HG02678 (cell line): ENCODE results near the gene FAM216A.
"Not testable (repeated sequence)": the region's sequence is repeated elsewhere in the genome, so short reads cannot be mapped to it uniquely, and the experiment has no call there.

Experiments used
- ATAC-seq: cut with Tn5 transposase; IDR thresholded peaks from one replicate; pipeline ENCODE4 v1.9.1; 2021; ENCODE audit warnings: mild to moderate bottlenecking, moderate library complexity; ENCODE audit not compliant: unreplicated experiment

FAM216A gene, protein sequence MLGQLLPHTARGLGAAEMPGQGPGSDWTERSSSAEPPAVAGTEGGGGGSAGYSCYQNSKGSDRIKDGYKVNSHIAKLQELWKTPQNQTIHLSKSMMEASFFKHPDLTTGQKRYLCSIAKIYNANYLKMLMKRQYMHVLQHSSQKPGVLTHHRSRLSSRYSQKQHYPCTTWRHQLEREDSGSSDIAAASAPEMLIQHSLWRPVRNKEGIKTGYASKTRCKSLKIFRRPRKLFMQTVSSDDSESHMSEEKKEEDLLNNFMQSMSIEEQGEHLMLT

DNA sequence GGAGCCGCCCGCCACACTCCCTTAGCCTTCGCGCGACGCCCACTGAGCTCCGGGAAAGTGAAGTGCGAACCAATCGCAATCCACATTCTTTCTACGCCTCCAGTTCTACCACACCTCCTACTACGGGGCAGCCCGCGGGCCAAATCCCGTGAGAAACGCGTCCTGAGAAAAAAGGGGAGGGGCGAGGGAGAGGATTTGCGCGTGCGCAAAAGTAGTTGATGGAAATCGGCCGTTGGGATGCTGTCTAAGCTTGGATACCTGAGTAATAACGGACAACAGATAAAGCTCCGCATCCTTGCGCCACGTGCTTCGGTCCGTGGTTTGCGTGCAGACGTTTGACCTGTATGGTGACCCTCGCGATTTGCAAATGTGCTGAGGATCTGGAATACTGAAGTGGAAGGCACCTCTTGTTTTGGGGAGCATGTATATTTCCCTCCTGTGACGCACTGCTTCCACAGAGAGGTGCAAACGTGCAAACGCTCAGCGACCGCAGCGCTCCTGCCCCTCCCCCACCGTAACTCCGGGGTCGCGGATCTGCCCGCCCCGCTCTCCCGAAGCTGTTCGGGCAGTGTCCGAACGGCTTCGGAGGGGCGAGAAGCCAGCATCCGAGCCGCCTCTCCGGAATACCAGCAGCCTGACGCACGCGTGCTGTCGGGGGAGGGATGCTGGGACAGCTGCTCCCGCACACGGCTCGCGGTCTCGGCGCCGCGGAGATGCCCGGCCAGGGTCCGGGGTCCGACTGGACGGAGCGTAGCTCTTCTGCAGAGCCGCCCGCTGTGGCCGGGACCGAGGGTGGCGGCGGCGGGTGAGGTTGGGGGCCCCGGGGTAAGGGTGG, at the start of gene FAM216A, which contains the start of gene GPN3:
Gene FAM216A (plus strand): TSS at position 632 of the 835 bp plus-strand sequence. CDS start 31 bp downstream, at position 663.
Gene GPN3 (minus strand): TSS at position 44 of the 835 bp plus-strand sequence. CDS start 54 bp downstream, outside the sequence.
- ATAC-seq, result peak; percentile 77

DNA sequence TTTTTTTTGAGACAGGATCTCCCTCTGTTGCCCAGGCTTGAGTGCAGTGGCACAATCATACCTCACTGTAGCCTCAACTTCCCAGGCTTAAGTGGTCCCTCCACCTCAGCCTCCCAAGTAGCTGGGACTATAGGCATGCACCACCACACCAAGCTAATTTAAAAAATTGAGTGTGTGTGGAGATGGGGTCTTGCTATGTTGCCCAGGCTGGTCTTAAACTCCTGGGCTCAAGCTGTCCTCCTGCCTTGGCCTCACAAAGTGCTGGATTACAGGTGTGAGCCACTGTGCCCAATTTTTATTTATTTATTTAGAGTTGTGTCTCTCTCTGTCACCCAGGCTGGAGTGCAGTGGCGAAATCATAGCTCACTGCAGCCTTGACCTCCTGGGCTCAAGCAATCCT, 48.0 kb upstream of the FAM216A start:
- not testable (repeated sequence) for ATAC-seq

DNA sequence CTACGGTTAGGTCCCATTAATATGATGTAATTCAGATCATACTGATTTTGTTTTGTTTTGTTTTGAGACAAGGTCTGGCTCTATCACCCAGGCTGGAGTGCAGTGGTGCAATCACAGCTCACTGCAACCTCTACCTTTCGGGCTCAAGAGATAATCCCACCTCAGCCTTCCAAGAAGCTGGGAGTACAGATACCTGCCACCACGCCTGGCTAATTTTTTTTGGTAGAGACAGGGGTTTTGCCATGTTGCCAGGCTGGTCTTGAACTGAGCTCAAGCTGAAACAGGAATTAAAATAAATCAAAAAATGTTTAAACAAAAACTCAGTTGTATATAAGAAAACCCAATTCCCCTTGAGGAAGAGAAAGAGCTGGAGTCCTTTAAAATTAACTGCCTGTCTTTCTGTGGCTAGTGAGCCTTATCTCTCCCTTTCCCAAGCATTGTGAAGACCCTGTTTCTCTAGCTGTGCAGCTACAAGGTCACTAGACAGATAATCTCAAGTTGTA, 47.4 kb upstream of the FAM216A start:
- ATAC-seq, result no peak

DNA sequence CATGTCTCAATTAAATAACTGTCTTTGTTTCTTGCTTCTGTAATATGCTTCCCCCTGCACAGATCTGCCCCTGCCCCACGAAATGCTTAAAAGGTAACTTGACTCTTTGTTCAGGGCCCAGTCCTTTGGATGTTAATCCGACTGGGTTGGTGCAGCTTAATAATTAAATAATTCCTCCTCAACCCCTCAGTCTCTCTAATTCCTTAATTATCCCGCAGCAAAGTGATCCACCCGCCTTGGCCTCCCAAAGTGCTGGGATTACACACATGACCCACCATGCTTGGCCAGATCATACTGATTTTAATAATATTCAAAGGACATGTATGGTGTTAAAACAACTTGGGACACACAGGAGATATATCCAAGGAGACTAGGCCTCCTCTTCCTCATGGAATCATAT, 46.9 kb upstream of the FAM216A start:
- no peak for ATAC-seq

DNA sequence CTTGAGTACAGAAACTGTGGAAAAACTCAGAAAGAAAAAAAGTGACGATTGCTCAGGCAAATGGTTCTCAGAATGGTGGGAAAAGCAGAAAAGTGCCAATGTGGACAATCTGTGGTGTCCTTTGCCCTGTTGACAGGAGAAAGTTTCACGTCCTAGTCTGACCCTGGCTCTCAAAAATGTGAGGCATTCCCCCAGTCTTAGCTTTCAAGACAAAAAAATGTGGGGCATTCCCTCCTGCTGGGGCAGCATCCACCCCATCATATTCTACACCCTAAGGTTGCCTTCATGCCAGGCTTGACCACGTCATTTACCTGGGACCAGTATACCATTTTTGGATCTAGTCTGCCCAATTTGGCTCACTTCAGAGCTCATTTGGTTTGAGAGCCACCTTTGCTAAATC, 44.4 kb upstream of the FAM216A start:
- no peak for ATAC-seq

DNA sequence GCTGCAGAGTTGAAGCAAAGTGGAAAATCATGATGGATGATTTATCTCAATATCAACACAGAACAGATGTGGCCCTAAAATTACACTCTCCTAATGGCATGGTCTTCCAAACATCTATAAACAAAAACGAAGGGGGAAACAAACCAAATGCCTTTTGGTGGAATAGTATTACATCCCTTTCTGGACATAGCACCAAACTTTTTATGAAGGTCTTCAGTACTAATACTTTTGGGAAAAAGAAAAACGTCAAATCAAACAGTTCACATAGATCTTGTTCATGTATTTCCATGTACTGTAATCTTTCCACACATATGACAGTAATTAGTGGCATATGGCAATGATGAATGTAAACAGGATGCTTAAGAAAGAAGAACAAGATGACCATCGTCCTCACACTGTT, 42.2 kb upstream of the FAM216A start:
- no peak for ATAC-seq

DNA sequence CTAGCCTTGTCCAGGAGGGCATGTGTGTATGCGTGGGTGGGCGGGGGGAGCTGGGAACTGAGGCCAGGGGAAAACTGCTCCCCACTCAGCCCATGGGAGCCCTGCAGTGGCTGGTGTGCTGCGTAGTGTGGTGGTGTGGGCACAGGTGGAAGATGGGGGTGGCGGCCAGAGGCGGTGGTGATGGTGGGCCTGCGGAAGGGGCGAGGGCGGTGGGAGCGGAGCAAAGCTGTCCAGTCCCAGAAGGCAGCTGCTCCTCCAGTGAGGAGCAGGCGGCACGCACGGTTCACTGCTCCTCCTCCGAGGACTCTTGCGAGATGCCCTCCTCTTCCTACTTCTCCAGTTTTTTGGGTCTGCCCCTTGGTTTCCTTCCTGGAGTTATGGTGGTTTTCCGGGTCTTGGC, 39.0 kb upstream of the FAM216A start:
- ATAC-seq, result not testable (repeated sequence)

DNA sequence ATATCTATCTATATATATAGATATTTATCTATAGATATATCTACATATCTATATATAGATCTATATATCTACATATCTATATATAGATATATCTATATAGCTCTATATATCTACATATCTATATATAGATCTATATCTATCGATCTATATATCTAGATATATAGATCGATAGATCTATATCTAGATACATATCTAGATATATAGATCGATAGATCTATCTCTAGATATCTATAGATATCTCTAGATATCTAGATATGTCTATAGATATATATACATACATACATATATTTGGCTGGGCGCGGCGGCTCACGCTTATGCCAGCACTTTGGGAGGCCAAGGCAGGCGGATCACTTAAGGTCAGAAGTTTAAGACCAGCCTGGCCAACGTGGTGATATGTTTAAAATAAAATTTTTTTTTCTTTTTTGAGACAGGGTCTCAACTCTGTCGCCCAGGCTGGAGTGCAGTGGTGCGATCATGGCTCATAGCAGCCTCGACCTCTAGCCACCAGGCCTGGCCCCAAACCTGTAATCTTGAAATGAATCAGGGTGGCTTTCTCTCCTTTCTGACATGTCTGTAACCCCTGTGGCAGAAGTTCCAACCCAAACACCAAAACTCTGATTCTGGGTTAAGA, 36.6 kb upstream of the FAM216A start:
- ATAC-seq, result no peak

DNA sequence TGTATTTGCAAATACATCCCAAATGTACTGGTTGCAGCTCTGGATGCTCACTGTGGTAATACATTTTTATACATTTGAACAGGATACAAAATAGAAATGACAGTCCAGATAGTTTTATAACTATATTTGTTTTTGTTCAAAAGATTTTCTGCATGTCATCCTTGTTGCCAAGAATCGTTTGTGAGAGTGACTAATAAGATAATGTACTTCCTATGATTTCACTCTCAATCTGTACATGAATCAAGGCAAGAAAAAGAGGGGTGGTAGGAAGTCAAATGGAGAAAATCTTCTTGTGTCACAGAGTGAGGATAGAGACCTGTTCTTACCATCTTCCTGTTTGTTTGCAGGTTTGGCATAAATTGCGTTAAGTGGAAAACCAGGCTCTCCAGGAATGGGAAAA, 32.4 kb upstream of the FAM216A start:
- no peak for ATAC-seq

DNA sequence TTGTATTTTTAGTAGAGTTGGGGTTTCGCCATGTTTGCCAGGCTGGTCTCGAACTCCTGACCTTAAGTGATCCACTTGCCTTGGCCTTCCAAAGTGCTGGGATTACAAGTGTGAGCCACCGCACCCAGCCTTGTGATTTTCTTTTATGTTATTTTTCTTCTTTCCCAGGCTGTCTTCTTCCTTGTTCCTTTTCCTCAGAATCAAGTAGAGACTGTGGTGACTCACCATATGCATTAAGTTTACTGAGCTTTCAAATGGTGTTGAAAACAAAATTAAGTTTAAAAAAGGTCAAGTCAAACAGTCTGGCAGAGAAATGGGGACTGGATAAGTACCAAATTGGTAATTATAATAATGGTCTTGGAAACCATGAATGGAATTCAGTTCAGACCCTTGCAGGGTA, 24.2 kb upstream of the FAM216A start:
- ATAC-seq, result no peak

DNA sequence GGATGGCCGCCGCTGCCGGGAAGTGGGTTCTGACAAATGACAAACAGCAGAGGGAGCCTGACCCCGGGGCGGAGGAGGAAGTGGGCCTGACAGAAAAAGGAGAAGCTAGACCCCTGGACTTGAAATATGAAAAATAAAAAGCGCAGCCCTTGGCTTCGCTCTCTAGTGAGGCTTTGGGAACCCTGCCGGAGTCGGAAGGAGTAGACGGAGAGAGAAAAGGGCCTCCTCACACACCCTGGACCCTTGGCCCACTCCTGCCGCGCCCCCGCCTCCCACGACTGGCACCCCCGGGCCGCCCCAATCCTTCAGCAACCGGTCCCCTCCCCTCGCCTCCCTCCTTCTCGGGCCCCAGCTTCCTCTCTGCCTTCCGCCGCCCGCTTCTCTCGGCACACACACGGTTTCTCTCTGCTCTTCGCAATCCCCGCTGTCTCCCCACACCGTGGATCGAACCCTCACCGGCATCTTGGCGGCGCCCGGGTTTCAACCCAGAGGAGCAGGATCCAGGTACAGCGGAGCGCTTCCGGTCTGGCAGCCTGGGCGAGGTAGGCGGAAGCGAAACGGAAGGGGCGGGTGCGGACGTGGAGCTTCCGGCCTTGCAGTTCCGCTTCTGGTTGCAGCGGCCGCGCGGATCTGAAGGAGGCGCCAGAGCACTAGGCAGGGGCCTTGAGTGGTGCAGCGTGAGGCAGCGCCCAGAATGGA, 18.7 kb upstream of the FAM216A start, which contains the start of gene ARPC3:
Gene ARPC3 (minus strand): TSS at position 539 of the 699 bp plus-strand sequence. CDS start 77 bp downstream, at position 462.
- peak; percentile 93 for ATAC-seq

DNA sequence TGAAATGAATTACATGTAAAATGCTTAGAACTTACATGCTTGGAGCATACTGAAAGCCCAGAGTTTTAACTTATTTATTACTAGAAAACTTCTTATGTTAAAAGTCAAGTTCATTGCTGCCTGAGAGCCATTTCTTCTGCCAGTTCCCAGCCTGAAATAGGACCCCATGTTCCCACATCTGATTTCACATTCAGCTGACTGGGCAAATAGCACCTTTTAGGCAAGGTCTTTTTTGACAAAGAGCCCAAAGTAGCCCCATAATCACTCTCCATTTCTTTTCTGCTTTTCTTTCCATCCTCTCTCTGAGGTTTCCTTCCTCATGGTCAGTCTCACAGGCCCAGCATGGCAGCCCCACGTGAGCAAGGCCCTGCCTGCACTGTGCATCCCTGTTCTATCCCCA, 17.4 kb upstream of the FAM216A start:
- no peak for ATAC-seq

DNA sequence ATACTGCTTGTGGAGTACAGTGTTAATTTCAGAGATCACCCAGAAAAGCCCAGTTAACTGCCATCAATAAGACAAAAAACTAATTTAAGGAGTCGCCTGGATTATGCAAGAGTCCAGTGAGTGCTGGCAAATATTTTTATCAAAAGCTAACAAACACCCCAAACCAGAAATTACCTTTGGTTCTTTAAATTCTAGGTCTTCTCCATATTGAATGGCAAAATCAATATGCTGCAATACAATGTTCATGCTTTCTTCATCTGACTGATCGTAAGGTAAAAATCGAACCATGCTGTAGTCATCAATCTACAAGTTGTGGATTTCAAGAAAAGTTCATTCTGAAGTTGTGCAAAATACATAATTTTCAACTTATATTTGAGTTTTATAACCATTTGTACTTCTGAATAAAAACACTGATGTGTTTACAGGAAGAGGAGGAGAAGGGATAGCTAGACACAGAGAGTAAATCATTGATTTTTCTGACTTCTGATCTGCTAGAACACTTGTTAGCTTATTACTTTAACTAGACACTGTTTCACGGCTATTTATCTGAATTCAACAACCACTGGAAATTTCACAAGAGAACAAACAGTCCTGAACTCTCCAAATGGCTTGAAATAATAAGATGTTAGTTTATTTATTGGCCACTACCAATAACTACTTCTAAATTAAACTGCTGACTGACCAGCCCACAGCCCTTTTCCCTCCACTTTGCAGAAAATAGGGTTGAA, 14.9 kb upstream of the FAM216A start:
- no peak for ATAC-seq

DNA sequence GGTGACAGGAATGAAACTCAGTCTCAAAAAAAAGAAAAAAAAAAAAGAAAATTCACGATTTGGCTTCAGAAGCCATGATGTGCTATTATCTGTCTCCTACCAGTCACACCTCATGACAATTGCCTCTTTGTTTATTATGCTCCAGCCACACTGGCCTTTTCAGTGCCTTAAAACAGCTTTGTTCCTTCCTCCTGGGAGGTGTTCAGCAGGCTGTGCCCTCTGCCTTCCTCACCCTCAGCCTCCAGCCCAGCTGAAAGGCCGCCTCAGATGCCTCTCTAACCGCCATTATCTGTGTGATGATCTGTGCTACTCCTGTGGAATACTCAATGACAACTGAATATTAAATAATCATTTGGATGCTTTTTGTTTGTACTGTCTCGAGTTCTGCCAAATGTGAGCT, 9.9 kb upstream of the FAM216A start:
- no peak for ATAC-seq

DNA sequence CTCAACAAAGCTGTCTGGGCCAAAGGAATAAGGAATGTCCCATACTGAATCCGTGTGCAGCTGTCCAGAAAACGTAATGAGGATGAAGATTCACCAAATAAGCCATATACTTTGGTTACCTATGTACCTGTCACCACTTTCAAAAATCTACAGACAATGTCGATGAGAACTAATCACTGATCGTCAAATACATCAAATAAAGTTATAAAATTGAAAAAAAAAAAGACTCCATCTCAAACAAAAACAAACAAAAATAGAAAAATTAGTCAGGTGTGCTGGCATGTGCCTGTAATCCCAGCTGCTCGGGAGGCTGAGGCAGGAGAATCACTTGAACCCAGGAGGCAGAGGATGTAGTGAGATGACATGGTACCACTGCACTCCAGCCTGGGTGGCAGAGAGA, 7.5 kb upstream of the FAM216A start:
- not testable (repeated sequence) for ATAC-seq

DNA sequence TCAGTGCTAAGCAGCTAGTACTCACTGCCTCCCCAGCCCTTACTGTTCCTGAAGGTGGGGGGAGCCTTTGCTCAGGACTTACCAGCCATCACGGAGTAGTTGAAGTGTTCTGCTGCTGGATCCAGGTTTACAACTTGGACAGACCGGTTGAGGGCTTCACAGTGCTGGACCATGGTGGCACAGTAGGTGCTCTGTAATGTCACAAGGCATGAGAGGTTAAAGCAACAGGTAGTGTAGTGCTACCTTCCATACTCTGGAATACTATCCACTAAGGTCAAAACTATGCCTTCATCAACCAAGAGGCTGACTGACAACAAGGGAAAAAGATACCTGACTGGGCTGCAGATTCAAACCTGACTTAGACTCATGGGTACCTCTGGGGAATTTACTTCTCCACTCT, 3.6 kb upstream of the FAM216A start:
- no peak for ATAC-seq

DNA sequence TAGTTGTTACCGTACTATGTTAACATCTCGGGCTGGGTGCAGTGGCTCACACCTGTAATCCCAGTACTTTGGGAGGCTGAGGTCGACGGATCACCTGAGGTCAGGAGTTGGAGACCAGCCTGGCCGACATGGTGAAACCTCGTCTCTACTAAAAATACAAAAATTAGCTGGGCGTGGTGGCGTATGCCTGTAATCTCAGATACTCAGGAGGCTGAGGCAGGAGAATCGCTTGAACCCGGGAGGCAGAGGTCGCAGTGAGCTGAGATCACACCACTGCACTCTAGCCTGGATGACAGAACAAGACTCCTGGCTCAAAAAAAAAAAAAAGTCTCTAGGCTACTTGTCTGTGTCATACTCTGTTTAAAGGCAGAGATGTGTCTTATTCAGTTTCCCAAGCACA, 2.9 kb upstream of the FAM216A start:
- not testable (repeated sequence) for ATAC-seq

DNA sequence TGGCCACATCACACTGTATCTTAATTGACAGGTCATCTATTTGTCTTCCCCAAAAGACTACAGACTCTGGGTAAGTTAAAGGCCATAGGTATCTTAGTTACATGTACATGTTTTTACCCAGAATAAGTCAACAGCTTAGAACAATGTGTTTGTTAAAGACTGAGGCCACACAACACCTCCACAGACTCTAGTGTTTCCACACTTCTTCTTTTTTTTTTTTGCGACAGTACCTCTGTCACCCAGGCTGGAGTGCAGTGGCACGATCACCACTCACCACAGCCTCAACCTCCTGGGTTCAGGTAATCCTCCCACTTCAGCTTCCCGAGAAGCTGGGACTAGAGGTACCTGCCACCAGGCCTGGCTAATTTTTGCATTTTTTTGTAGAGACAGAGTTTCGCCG, 1.9 kb upstream of the FAM216A start:
- no peak for ATAC-seq

DNA sequence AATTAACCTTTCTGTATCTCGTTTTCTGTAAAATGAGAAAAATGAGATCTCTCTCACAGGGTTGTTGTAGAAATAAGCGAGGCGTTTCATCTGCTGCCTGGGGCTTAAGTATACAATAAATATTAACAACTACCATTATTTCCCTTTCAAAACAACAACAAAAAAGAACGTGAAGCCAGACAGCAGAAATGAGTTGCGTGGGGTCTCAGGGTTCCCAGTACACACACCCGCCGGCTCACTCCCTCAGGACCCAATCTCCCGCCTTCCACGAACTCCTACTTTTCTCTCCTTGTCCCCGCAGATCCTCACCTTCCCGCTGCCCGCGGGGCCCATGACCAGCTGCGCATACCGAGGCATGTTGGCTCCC, 815 bp upstream of the FAM216A start:
- ATAC-seq, result no peak

DNA sequence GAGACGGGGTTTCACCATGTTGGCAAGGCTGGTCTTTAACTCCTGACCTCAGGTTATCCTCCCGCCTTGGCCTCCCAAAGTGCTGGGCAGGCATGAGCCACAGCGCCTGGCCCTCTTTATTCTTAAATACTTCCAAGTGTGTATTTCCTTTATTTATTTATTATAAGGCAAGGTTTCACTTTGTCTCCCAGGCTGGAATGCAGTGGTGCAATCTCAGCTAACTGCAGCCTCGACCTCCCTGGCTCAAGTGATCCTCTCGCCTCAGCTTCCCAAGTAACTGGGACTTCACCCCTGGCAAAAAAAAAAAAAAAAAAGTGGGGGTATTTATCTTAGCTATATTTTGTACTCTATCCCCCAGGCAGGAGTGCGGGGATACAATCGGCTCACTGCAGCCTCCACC, 6.8 kb downstream of the FAM216A start:
- ATAC-seq, result no peak
